Activated CD8-positive, alpha-beta memory T cell treated with anti-CD3 and anti-CD28 coated beads for 48 hours (primary cell): ENCODE results near the gene CCDC30.

ENCODE experiments used
- DNase-seq, 3 experiments: peaks; one replicate each; pipeline ENCODE4 v3.0.0-alpha.2; 2020; ENCODE audit warnings: low read depth in 2 of 3, low spot score in 2 of 3

Gene CCDC30

DNA sequence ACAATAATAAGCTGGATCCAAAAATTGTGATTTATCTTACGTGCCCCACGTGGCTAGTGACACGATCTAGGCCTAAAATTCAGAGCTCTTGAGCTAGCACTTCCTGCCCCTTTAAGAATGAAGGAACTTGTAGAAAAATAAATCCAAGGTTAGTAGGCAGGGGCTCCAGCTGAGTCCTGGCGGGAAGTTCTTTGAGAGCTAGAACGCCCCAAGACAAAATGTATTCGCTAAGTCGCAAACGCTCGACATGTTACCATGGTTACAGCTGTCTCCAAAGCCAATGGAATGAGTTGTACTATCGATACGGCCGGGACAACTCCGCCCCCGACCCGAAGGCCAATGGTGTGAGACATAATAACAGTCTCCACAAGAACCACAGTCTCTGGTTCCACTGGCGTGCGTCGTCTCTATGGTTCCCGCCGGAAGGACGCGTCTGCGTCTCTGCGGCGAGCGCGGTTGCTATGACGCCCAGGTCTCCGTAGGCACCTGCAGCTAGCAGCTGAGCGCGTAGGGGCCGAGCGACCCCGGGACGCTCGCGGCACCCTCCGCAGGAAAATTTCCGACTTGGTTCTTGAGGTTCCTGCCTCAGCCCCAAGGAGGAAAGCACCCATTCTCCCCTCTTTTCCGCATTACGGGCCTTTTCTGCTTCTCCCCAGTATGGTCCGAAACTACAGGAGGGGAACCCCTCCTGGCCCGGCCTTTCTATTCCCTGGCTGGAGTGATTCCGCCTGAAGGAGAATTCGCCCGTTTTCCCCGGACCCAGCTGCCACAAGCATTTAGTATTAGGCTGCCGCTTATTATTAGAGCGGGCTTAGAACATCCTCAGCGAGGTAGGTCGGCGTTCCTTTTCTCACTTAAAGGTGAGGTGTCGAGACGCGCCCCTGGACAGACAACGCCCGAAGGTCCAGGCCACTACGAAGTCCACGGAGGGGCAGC, at the start of gene CCDC30:
TSS of gene CCDC30 (plus strand) at position 459 of the 936 bp plus-strand sequence. CDS start 17,266 bp downstream, outside the sequence.
- DNase-seq = peak; percentile 69 to 82 (median 80)

DNA sequence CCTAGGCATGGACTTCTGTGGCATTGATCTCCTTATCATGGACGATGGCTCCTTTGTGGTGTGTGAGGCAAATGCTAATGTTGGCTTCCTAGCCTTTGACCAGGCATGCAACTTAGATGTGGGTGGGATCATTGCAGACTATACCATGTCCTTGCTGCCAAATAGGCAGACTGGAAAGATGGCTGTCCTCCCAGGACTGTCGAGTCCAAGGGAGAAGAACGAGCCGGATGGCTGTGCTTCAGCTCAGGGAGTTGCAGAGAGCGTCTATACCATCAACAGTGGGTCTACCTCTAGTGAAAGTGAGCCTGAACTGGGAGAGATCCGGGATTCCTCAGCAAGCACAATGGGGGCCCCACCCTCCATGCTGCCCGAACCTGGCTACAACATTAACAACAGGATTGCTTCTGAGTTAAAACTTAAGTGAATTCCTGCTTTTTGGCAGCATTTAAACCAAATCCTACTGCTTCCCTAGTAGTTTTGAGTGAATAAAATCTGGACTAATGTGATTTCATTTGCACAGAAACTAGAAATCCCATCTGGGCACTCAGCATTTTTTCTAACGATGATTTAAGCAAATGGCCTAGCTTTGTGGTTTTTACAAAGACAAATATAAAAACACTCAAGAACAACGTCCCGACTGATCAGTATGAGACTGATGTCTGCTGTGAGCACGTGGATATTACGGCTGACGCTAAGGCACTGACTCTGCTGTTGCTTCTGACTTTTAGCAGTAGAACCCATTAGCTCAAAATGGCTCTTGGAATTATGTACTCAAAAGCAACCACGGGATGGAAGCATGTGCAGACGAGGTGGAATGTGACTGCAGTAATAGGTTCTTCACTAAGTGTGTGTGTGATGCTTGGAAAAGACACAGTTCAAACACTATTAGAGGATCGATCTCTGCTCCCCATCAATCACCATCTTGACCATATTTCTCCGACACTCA, 48.3 kb upstream of the CCDC30 start:
- DNase-seq = no peak

DNA sequence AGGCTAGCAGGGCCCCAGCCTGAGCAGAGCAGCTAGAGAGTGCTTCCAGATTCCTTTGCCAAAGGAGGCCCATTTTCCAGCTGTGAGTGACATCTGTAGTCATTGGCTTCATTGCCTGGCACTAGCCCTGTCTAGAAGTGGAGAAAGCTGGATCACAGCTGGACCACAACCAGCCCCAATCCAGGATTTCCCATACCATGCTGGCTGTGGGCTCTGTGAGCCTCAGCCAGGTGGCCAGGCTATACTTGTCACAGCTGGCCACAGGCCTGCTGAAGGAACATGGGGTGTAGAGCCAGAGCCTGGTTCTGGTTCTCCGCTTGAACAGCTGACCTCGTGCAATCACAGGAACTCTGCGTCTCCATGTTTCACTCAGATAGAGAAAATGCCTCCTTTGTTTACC, 45.9 kb upstream of the CCDC30 start:
- no peak for DNase-seq

DNA sequence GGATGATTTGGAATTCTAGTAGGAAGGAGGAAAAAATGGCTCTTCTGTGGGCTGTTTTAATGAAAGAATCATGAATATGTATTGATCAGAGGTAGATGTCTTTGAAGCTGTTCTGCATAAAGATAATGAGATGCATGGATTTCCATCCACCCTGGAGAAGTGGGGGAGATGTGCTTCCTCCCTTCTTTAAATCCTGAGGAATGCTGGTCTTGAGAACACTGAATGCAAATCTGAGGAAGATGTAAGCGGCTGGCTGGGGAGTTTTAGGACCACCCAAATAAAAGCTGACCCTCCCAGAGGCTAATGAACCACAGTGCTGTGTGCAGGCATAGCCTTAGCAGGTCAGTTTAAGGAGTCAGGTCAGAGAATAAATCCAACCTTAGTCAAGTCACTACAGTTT, 44.6 kb upstream of the CCDC30 start:
- DNase-seq = no peak

DNA sequence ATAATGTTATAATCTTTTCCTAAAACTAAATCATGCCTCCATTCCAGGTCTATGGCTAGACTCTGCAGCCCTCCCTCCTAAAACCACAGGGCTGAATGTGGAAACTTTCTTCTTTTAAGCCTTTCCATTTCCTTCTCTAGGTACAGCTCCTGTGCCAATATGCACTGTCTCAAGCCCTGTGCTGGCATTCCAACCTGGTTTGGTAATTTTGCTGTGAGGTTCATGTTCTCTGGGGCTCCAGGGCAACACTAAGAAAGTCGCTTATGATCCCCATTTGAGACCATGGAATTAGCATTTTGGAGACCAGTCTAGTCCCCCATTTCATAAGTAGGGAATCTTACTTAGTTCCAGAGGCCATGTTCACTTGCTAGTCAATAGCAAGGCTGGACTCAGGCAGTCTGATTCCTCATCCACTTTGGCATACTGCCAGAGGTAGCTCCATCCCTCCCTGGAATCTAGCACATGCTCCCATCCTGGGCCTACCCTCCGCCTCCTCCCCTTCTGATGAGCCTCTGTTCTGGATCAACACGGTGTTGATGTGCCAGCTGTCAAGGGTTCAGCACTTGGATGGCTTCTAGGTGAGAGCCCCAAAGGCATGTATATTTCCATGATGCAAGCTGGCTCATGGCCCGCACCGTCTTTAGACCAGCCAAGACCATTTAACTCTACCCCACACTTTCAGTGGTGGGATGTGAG, 43.8 kb upstream of the CCDC30 start:
- DNase-seq = no peak

DNA sequence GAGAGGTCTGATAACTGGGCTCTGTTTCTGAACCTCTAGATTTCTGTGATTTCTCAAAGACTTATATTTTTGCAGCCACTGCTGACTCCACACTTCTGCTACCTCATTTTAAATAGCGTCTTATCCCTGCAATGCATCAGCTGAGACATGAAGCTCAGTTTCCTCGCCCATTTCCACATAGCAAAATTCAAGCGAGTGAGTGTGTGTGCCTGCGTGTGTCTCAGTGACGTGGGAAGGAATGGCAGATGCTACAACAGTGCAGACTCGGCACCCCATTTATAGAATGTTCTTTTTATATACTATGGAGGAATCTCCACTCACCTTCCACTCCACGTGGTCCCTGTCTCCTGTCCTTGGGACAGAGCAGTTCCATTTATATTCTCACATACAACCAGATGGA, 43.0 kb upstream of the CCDC30 start:
- DNase-seq = no peak

DNA sequence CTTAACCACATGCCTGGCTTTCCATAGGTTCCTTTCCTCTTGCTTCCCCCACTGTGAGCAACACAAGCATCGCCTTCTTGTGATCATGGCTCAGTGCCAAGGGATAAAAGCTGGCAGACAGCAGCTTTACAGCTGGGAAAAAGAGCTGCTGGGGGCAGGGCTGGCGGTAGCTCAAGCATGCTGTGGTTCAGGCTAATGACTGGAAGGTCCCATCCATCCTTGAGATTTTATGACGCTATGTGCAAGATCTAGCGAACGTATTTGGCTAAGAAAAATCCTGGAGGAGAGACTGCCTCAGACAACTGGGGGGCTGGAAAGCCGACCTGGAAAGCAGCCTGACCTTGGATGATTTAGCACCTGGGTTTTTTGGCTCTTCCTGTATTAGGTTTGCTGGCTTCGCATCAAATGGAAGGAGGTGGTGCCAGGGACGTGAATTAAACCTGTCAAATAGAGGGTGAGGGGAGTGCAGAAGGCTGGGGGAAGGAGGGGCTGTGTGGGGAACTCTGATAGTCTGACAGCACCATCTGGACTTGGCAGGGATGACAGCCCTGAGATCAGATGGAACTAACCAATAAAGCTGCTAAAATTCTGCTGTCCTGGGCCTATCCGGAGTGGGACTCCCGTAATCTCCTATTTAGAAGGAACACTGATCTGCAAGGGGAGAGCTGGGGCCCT, 42.0 kb upstream of the CCDC30 start:
- DNase-seq = no peak

DNA sequence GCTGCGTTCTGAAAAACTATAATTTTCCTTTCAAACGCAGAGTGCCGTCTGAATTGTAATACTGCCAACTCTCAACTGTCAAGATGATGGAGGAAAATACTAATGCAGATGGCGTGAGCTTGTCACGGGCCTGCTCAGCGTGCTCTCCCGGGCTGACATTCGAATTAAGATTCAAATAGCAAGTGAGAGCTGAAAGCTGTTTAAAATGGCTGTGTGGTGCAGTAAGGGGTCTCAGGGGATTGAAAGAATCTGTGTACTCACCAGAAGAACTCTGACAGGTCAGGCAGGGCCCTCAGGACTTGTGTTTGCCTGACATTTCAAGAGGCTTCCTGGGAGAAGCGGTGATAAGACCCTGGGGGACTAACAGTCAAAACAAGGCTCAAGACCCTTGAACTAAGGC, 40.3 kb upstream of the CCDC30 start:
- no peak for DNase-seq

DNA sequence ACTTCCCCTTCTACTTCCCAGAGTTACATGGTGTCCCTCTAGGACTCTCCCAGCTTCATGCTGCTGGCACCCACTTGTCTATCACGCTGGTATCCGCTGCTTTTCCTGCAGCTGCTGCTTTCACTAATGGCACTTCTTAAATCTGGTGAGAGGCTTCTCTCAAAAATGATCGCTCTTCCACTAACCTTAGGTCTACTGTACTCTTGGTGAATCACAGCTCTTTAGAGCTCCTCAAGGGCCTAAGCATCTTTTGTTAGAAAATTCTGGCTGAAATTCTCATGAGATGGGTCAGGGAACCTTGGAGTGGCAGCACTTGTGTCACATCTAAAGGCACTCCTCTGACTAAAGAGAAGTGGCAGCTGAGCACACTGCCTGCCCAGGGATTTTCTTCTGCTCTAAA, 39.4 kb upstream of the CCDC30 start:
- DNase-seq = no peak

DNA sequence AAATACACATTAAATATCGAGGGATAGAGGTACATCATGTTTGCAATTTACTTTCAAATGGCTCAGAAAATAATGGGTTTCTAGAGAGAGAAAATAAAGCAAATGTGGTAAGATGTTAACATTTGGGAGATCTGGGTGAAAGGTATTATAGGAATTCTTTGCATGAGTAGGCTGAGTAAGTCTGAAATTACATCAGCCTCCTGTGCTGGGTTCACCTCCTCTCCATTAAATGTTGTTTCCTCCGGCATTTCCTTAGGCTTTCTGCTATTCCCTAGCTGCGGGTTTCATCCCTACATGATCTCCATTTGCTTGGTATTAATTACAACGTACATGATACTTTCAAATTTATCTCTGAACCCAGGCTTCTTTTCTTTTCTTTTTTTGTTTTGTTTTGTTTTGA, 38.9 kb upstream of the CCDC30 start:
- no peak for DNase-seq

DNA sequence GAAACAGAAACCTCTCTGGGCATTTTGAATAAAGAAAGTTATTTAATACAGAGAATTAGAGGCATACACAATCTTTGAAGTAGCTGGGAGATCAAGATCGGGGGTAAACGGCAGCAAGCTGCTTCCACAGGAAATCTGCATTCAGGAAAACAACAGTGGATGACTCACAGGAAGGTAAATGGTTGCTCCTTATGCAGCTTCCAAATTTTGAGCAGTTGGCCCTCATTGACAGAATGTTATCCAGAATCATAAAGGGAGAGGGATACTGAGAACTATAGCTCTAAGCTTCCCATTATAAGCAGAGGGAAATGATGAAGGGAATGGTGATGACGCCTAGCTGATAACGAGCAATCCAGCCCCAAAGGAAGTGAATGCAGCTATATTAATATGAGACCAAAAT, 35.8 kb upstream of the CCDC30 start:
- no peak for DNase-seq

DNA sequence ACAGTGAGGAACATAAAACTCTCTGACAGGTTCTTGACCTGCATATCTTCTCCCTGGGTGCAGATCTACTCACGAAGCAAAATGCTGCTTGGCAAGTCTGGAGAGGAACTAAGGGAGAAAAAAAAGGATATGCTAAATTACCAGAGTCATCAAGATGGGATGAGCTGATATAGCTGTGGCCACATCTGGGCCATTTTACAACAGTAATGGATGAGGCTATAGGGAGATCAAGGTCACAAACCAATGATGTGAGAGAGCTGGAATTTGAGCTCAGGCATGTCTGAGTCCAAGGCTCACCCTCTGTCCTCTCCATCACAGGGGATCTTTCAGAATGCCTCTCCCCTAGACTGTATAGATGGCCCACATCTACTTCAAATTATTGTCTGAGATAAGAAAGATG, 33.5 kb upstream of the CCDC30 start:
- no peak for DNase-seq

DNA sequence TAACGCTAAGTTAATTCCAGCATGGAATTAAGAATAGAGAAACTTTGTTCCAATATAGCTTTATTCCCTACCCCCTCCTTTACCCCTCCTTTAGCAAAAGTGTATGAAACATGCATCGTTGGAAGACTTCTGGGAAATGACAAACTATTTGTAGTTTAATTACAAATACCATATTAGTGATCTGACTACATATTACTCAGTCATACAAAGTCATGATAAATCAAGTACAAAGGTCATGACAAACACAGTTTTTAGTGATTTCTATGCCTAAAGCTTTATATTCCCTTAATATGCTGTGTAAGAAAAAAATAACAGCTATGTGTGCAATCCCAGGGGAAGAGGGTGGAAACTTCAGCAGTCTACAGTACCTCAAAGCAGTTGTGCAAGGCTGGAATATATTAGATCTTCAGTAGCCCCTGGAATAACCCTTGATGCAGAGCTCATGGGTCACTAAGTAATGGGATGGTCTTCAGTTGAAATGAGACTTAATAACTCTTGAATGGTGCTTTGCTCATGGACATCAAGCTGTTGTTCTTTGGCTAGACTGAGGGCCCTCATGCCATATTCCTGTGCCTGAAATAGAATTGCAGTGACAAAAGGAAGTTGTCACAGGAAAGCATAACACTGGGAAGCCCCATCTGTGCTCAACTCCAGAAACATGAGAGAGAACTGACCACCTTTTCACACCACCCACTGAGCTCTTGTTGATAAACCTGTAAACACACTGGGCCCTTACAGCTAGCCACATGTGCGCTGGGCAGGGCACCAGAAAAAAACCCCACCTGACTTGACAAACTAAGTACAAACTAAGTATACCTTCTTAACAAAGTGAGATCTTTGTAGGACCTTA, 32.6 kb upstream of the CCDC30 start:
- no peak for DNase-seq

DNA sequence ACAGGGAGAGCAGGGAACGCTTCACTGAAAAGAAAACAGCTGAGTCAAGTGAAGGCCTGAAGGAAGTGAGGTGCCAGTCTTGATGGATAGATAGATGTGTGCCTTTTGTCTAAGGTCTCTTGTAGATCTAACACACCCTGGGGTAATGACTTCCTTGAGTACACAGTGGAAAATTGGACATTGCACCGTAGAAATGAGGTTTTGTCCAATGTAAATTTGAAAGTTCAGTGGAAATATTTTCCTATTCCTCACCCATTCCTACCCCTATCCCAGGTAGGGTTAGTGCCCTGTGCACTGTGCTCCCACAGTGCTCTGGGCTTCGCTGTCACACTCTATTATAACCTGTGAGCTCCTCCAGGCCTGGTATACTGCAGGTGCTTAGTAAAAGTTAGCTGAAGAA, 31.6 kb upstream of the CCDC30 start:
- no peak for DNase-seq

DNA sequence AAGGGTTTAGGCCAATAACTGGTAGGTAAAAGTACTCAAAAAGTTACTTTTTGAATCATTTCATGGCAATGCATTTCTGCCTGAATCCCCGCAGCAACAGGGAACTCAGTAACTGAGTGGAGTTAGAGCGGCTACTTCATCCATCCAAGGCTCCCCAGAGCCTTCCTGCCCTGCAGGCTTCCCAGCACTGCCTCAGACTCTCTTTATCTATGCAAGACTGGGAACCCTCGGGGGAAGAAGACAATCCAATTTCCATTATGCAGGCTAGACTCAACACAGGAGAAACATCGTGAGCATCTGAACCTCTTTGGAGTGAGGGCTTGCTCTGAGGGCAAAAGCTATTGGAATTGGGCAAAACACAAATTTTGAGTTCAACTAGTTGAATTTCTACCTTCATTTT, 30.4 kb upstream of the CCDC30 start:
- DNase-seq = no peak

DNA sequence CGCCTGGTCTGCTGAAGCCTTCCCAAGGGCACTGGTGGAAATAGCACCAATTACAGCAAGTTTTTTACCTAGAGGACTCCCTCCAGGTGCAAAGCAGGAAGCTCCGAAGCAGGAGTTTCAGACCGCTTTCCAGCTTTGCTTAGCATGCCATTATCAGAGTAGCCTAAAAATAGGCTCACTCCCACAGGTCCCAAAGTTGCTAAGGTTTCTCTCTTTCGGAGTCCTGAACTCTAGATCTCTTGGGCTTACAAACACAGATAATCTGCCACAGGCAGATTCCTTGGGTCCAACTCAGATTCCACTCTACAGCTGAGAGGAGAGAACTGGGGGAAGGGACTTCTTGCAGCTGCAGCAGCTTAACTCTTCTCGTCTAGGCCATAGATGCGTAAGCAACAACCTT, 29.7 kb upstream of the CCDC30 start:
- DNase-seq = no peak

DNA sequence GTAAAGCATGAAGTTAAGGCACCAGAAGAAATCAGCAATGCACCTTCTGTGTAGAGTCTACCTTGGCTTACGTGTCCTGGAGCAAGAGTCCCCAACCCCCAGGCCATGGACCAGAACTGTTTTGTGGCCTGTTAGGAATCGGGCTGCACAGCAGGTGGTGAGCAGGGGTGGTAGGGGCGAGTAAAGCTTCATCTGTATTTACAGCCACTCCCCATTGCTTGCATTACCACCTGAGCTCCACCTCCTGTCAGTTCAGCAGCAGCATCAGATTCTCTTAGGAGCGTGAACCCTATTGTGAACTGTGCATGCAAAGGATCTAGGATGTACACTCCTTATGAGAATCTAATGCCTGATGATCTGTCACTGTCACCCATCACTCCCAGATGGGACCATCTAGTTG, 28.7 kb upstream of the CCDC30 start:
- no peak for DNase-seq

DNA sequence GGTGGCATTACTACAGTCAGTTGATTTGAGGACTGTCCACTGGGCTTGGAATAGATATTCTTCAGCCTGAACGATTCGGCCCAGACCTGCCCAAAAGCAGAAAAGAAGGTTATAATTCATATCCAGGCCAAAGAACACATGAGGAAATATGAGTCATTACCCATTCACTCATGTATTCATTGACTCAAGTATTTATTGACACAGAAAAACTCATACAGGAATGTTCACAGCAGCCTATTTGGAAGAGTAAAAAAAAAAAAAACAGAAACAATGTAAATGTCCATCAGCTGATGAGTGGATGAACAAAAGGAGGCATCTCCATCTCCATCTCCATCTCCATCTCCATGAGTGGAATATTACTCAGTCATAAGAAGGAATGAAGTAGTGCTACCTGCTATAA, 23.1 kb upstream of the CCDC30 start:
- no peak for DNase-seq

DNA sequence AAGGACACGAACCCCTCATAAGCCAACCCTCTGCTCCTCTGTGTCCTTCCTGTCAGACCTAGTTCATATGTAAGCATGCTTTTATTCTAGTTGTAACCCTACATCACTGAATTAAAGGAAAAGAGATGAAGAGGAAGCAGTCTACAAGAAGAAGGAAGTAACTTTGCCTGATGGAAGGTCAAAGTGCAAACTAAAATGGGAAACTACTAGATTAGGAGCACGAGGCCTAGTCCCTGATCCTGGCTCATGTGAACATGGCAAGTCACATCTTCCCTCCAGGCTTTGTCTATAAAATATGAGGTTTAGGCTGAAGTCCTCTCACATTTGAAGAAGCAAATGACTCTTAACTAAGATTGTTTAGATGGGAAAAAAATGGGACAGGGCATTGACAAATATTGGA, 20.4 kb upstream of the CCDC30 start:
- DNase-seq = no peak

DNA sequence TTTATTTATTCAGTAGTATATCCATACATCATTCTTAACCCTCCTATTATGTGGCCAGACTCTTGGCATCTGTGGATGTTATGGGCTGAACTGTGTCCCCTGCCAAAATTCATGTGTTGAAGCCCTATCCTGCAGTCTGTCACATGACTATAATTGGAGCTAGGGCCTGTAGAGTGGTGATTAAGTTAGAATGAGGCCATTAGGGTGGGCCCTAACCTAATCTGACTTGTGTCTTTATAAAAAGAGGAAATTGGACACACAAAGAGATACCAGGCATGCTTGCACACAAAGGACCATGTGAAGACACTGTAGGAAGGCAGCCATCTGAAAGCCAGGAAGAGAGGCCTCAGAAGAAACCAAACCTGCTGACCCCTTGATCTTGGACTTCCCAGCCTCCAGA, 13.8 kb upstream of the CCDC30 start:
- no peak for DNase-seq
